Effector memory CD4-positive, alpha-beta T cell (primary cell): ENCODE data around the gene USP15.
"Not testable (repeated sequence)": the region's sequence is repeated elsewhere in the genome, so short reads cannot be mapped to it uniquely, and the experiment has no call there.

Source experiments
- DNase-seq, 3 donors: peaks; one replicate each; pipeline ENCODE4 v3.0.0-alpha.2; 2020
- H3K27ac ChIP-seq: 2 replicates; pipeline ENCODE4 v1.7.0; 2013; ENCODE audit warnings: mild to moderate bottlenecking, low read length, moderate library complexity; ENCODE audit not compliant: insufficient read depth, poor library complexity, severe bottlenecking
- H3K27me3 ChIP-seq: replicated peaks from 2 replicates; pipeline ENCODE4 v1.7.0; 2013; ENCODE audit warnings: mild to moderate bottlenecking, low read length; ENCODE audit not compliant: insufficient read depth, control insufficient read depth, poor library complexity, severe bottlenecking
- H3K36me3 ChIP-seq: 2 replicates; pipeline ENCODE4 v1.7.0; 2013; ENCODE audit warnings: mild to moderate bottlenecking, low read length, moderate library complexity; ENCODE audit not compliant: control insufficient read depth, insufficient read depth
- H3K4me1 ChIP-seq: 2 replicates; pipeline ENCODE4 v1.7.0; 2013; ENCODE audit warnings: low read length, mild to moderate bottlenecking; ENCODE audit not compliant: control insufficient read depth, insufficient read depth, poor library complexity, severe bottlenecking
- H3K4me3 ChIP-seq: 2 replicates; pipeline ENCODE4 v1.7.0; 2013; ENCODE audit warnings: low read length, low read depth, mild to moderate bottlenecking; ENCODE audit not compliant: insufficient read depth, poor library complexity, severe bottlenecking
- H3K9me3 ChIP-seq: 2 replicates; pipeline ENCODE4 v1.7.0; 2013; ENCODE audit warnings: mild to moderate bottlenecking, low read length, moderate library complexity; ENCODE audit not compliant: control insufficient read depth

The USP15 gene

DNA sequence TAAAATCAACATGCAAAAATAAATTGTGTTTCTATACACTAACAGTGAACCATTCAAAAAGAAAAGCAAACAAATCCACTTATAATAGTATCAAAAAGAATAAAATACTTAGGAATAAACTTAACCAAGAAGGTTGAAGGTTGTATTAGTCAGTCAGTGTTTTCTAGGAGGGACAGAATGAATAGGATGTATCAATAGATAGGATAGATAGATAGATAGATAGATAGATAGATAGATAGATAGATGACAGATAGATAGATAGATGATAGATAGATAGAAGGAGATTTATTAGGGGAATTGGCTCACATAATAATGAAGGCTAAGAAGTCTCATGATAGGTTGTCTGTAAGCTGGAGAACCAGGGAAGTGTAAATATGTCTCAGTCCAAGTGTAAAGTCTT, 169.3 kb downstream of the USP15 start:
- Histone ChIP-seq H3K4me1 (peaks cover under 1% of the 10 kb centered on the region), H3K9me3 (no peaks in the 10 kb centered on the region)
- DNase-seq: no peak

DNA sequence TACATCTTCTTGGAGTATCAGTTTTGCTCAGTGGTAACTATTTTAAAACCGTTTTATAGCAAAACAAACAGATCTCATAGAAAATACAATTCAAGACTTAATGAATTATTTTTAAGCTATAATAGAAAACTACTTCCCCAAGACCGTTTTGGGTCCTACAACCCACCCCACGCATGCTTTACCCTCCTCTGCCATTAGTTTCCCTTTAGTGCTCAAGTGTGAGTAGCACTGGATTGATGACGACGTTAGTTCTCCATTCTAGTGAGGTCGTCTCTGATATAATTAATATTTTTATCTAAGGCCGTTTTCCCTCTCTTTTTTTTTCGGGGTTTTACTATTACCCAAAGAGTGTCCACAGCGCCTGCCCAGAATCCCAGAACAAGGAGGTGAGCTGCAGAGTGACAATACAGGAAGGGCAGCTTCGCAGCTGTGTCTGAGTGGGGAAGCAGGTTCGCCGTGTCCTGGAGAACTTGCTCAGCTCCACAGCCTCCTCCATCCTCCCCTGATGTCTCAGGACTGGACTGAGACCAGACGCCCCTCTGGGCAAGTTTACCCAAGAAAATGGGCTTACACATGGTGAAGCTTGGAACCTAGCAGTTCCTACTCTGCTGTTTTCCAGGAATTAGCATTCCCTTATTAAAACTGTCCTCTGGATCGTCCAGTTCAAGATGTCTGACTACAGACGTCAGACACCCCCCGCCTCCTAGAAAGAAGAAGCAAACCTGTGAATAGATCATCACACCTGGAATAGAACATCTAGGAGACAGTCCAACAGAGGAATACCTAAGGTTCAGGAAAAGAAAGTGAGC, 174.5 kb downstream of the USP15 start:
- H3K9me3 ChIP-seq: no peaks in the 10 kb centered on the region
- peak overlapping the region; percentile 51 for H3K4me3 ChIP-seq
- no peak overlapping the region for H3K27ac ChIP-seq
- no peaks in the 10 kb centered on the region for H3K27me3 ChIP-seq
- H3K4me1 ChIP-seq: peaks cover 6% of the 10 kb centered on the region
- no peaks in the 10 kb centered on the region for H3K36me3 ChIP-seq
- DNase-seq: no peak

More for the DNA sequence above, 169.3 kb downstream of the USP15 start:
- H3K4me3 ChIP-seq: no peak overlapping the region
- no peaks in the 10 kb centered on the region for H3K36me3 ChIP-seq
- no peaks in the 10 kb centered on the region for H3K27me3 ChIP-seq
- no peak overlapping the region for H3K27ac ChIP-seq

GRCh38 chr12:62435303-62436163, 175.3 kb downstream of the USP15 start:
- Histone ChIP-seq H3K36me3 (no peaks in the 10 kb centered on the region), H3K4me1 (peaks cover 6% of the 10 kb centered on the region), H3K9me3 (no peaks in the 10 kb centered on the region), H3K27ac (no peak overlapping the region), H3K27me3 (no peaks in the 10 kb centered on the region), H3K4me3 (peak overlapping the region; percentile 51)
- DNase-seq: no peak

- no peaks in the 10 kb centered on the region for H3K36me3 ChIP-seq
- DNase-seq: no peak
- no peak overlapping the region for H3K27ac ChIP-seq
- H3K4me1 ChIP-seq: peaks cover 6% of the 10 kb centered on the region
- H3K4me3 ChIP-seq: no peak overlapping the region
- H3K27me3 ChIP-seq: no peaks in the 10 kb centered on the region
- no peaks in the 10 kb centered on the region for H3K9me3 ChIP-seq
Observed at GRCh38 chr12:62436164-62436503, 175.9 kb downstream of the USP15 start.

DNA sequence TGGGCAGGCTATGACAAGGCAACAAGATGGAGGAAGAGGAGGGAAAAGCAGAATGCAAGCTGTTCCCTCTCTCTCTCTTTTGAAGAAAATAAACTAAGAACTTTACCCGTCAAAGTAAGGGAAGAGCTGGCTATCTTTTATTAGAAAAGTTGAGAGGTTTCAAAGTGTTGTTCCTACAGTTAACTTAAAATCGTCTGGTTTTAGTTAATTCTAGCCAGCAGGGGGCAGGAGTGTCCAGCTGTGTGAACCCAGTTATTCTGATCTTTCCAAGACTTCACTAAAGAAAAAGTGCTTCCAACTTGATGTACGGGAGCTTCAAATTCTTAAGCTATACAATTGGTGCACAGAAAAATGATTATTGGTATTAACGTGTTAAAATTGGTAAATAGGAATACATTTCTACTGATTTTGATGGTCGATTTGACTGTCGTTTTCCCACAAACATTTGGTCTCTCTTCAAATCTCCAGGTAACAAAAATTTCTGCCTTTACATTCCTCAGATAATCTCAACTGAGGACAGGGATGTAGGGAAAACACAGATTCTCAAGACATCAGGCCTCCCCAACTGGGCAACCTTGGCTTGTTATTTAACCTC, 178.0 kb downstream of the USP15 start:
- peak in 1 of 3 donors; percentile 36 for DNase-seq
- Histone ChIP-seq H3K27me3 (no peaks in the 10 kb centered on the region), H3K9me3 (no peaks in the 10 kb centered on the region), H3K4me1 (peaks cover 6% of the 10 kb centered on the region), H3K27ac (no peak overlapping the region), H3K36me3 (no peaks in the 10 kb centered on the region), H3K4me3 (no peak overlapping the region)

DNA sequence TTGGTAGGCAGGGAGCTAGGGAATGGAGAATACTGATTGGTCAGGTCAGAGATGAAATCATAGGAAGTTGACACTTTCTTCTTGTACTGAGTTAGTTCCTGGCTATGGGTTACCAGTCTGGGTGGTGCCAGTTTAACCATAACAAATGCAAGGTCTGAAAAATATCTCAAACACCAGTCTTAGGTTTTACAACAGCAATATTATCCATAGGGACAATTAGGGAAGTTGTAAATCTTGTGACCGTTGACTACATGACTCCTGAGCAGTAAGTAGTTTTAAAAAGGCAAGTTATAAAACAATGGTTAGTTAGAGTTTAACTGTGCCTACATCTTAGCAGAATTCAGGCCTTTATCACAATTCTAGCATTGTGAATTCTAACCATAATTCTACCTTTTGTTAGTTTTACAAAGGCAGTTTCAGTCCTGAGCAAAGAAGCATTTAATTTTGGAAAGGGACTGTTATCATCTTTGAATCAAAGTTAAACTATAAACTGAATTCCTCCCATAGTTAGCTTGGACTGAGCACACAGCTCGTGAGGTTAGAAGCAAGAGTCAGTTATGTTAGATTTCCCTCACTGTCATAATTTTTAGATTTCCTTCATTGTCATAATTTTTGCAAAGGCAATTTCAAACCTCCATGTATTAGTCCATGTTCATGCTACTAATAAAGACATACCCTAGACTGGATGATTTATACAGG, 186.7 kb downstream of the USP15 start:
- Histone ChIP-seq H3K27ac (no peak overlapping the region), H3K4me1 (no peaks in the 10 kb centered on the region), H3K27me3 (no peaks in the 10 kb centered on the region), H3K4me3 (no peak overlapping the region), H3K9me3 (no peaks in the 10 kb centered on the region), H3K36me3 (no peaks in the 10 kb centered on the region)
- DNase-seq: no peak

DNA sequence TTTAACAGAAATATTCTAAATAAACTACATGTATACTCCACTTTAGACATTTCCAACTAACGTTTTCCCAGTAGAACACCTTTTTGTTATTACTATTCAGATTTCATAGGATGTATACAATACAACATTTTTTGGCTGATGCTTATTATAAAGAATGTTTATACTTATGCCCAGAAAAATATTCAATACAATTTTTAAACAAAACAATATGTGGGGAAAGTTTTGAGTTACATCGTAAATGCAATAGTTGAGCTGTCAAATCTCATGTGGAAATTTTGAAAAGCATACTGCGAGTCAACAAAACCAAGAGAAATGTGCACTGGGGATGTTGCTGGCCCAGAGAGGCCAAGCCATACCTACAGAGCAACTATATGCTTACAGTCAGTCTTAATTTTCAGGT, 188.2 kb downstream of the USP15 start:
- H3K27me3 ChIP-seq: no peaks in the 10 kb centered on the region
- H3K4me1 ChIP-seq: no peaks in the 10 kb centered on the region
- H3K9me3 ChIP-seq: no peaks in the 10 kb centered on the region
- H3K36me3 ChIP-seq: no peaks in the 10 kb centered on the region
- no peak overlapping the region for H3K27ac ChIP-seq
- no peak for DNase-seq
- H3K4me3 ChIP-seq: no peak overlapping the region

GRCh38 chr12:62455429-62455828, 195.2 kb downstream of the USP15 start:
- not testable (repeated sequence) for H3K4me1 ChIP-seq, H3K27ac ChIP-seq, H3K27me3 ChIP-seq, H3K4me3 ChIP-seq, DNase-seq, H3K36me3 ChIP-seq, H3K9me3 ChIP-seq

DNA sequence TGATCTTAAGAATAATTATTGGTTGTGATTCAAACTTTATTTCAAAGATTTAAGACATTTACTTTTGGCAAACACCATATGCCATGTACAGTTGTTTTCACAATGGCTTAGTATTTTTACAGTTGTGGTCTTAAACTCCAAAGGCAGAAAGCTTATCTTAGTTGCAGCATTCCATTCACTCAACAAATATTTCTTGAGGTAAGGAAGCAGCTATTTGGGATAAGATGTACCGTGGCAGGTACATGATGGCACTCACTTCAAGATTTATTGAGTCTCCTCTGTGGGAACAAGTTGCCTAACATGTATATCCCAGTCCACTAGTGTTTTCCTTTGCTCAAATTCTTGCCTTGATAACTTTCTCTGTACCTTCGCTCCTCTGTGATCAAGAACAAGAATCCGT, 198.4 kb downstream of the USP15 start:
- no peaks in the 10 kb centered on the region for H3K9me3 ChIP-seq
- no peaks in the 10 kb centered on the region for H3K27me3 ChIP-seq
- no peak overlapping the region for H3K27ac ChIP-seq
- H3K36me3 ChIP-seq: no peaks in the 10 kb centered on the region
- DNase-seq: no peak
- H3K4me3 ChIP-seq: no peak overlapping the region
- H3K4me1 ChIP-seq: no peaks in the 10 kb centered on the region
